Liver (tissue), 9 donors: ENCODE data around the gene HIF3A. TPM values are rescaled to one million over a fixed set of nuclear protein-coding genes. Genes with fewer than 3 reads are reported as not detected.
"Not testable (repeated sequence)": the region's sequence is repeated elsewhere in the genome, so short reads cannot be mapped to it uniquely, and the experiment has no call there.

Experiments
- DNase-seq: peaks from one replicate; pipeline ENCODE4 v3.0.0-alpha.2; 2017; ENCODE audit warnings: low spot score
- H3K27ac ChIP-seq, 2 donors: one replicate each; pipeline ENCODE4 v1.7.0; 2013; ENCODE audit warnings: inconsistent platforms in 2 of 2, low read length in 2 of 2, control low read depth in 1 of 2, low read depth in 1 of 2, mild to moderate bottlenecking in 1 of 2
- H3K27me3 ChIP-seq, 4 donors: one replicate each; pipeline versions ENCODE4 v1.6.1 to v1.7.0; 2013; ENCODE audit warnings: low read length in 3 of 4, inconsistent platforms in 1 of 4, mild to moderate bottlenecking in 1 of 4, moderate library complexity in 1 of 4; ENCODE audit not compliant: control insufficient read depth in 4 of 4, insufficient read depth in 4 of 4
- H3K36me3 ChIP-seq, 4 donors: one replicate each; pipeline versions ENCODE4 v1.6.1 to v1.7.0; 2013; ENCODE audit warnings: low read length in 3 of 4, mild to moderate bottlenecking in 3 of 4, low read depth in 1 of 4, moderate library complexity in 1 of 4; ENCODE audit not compliant: control insufficient read depth in 4 of 4, insufficient read depth in 3 of 4
- H3K4me1 ChIP-seq, 4 donors: one replicate each; pipeline versions ENCODE4 v1.6.1 to v1.7.0; 2013; ENCODE audit warnings: low read length in 3 of 4, mild to moderate bottlenecking in 3 of 4, moderate library complexity in 1 of 4; ENCODE audit not compliant: control insufficient read depth in 4 of 4, insufficient read depth in 4 of 4
- H3K4me3 ChIP-seq, 3 donors: one replicate each; pipeline versions ENCODE4 v1.6.1 to v1.7.0; 2013; ENCODE audit warnings: low read length in 3 of 3, control low read depth in 1 of 3, low read depth in 1 of 3, mild to moderate bottlenecking in 1 of 3
- H3K9ac ChIP-seq, 2 donors: one replicate each; pipeline ENCODE4 v1.7.0; 2013; ENCODE audit warnings: low read length in 2 of 2, mild to moderate bottlenecking in 2 of 2, moderate library complexity in 2 of 2, control low read depth in 1 of 2, low read depth in 1 of 2
- H3K9me3 ChIP-seq, 4 donors: one replicate each; pipeline versions ENCODE4 v1.6.1 to v1.7.0; 2013; ENCODE audit warnings: low read length in 3 of 4; ENCODE audit not compliant: control insufficient read depth in 4 of 4
- CTCF ChIP-seq: fragments of 150-350 bp; IDR thresholded peaks from 2 replicates; pipeline ENCODE4 v1.5.1; 2017; ENCODE audit warnings: improper control_type of control experiment, low read depth, low read length; ENCODE audit not compliant: missing input control
- EGR1 ChIP-seq, 2 donors: IDR thresholded peaks; 2 replicates each; pipeline ENCODE4 v1.6.1; 2016 to 2018; ENCODE audit warnings: antibody characterized with exemption in 2 of 2, low read depth in 2 of 2
- FOXA2 ChIP-seq: IDR thresholded peaks from 2 replicates; pipeline ENCODE4 v1.6.1; 2016; ENCODE audit warnings: antibody characterized with exemption
- GABPA ChIP-seq, 2 donors: IDR thresholded peaks in 1 of 2; conservative IDR thresholded peaks in 1 of 2; 2 replicates each; pipeline ENCODE4 v1.6.1; 2016; ENCODE audit warnings: antibody characterized with exemption in 2 of 2, mild to moderate bottlenecking in 1 of 2, moderate library complexity in 1 of 2
- HNF4A ChIP-seq, 2 donors: conservative IDR thresholded peaks; 2 replicates each; pipeline ENCODE4 v1.6.1; 2016; ENCODE audit warnings: antibody characterized with exemption in 2 of 2, mild to moderate bottlenecking in 2 of 2
- JUND ChIP-seq, 2 donors: IDR thresholded peaks; 2 replicates each; pipeline ENCODE4 v1.6.1; 2016; ENCODE audit warnings: antibody characterized with exemption in 2 of 2
- MAX ChIP-seq: IDR thresholded peaks from 2 replicates; pipeline ENCODE4 v1.6.1; 2016; ENCODE audit warnings: antibody characterized with exemption
- NR2F2 ChIP-seq: IDR thresholded peaks from 2 replicates; pipeline ENCODE4 v1.6.1; 2016; ENCODE audit warnings: antibody characterized with exemption
- REST ChIP-seq: IDR thresholded peaks from 2 replicates; pipeline ENCODE4 v1.6.1; 2016; ENCODE audit warnings: antibody characterized with exemption, mild to moderate bottlenecking
- ZBTB33 ChIP-seq: IDR thresholded peaks from 2 replicates; pipeline ENCODE4 v1.6.1; 2016; ENCODE audit warnings: antibody characterized with exemption
- WGBS: extraction: QIAGEN DNeasy Blood & Tissue Kit; methylation state at CpG from one replicate; pipeline ENCODE4 v1.1.7; 2013; 5-methylcytosine and 5-hydroxymethylcytosine counted together
- polyA plus RNA-seq, 2 donors: library from polyadenylated mRNA; stranded (reverse) in 1 of 2; unstranded in 1 of 2; fragments of 200-250 nt in 1 of 2; fragments of >200 nt in 1 of 2; fragmentation: Nextera tagmentation in 1 of 2; extraction: Ambion mirVana in 1 of 2; gene quantifications; one replicate each; pipeline versions ENCODE4 v1.2.1 to v1.2.3, GENCODE V29; 2013 to 2015
- total RNA-seq, 2 donors: library from RNA; depleted of rRNA; stranded (reverse); fragments of >200 nt; gene quantifications; one replicate each; pipeline ENCODE4 v1.2.3, GENCODE V29; 2014
- donor health status: healthy.
- donor health status: healthy.
- donor health status: healthy.
- donor health status: healthy.
- donor health status: healthy.

HIF3A gene
- total and polyA plus RNA-seq, 4 donors = 2.2 to 20.5 (median 6.8) TPM

- Histone ChIP-seq H3K9me3 (no peaks in the 10 kb centered on the region), H3K36me3 (no peaks in the 10 kb centered on the region), H3K4me3 (no peak overlapping the region), H3K27me3 (no peaks in the 10 kb centered on the region), H3K9ac (no peak overlapping the region), H3K4me1 (no peaks in the 10 kb centered on the region), H3K27ac (no peak overlapping the region)
- no peak for TF ChIP-seq ZBTB33
- TF ChIP-seq GABPA (IDR thresholded peaks at IDR 0.05 in 1 of 2, conservative IDR thresholded peaks at IDR 0.05 in 1 of 2) = no peak
- TF ChIP-seq FOXA2 = no peak
- TF ChIP-seq JUND (IDR thresholded peaks at IDR 0.05) = no peak
- TF ChIP-seq HNF4A (conservative IDR thresholded peaks at IDR 0.05) = no peak
- 74% methylated on average over 4 of the region's 4 CpGs for WGBS
- no peak for DNase-seq
These were observed 42.1 kb upstream of the HIF3A start for GRCh38 chr19:46254776-46255175.

- Histone ChIP-seq H3K27me3 (no peaks in the 10 kb centered on the region), H3K27ac (no peak overlapping the region), H3K9me3 (no peaks in the 10 kb centered on the region), H3K4me1 (no peaks in the 10 kb centered on the region), H3K9ac (no peak overlapping the region), H3K36me3 (no peaks in the 10 kb centered on the region), H3K4me3 (no peak overlapping the region)
- TF ChIP-seq REST (no peak), CTCF (no peak), NR2F2 (no peak), ZBTB33 (no peak), FOXA2 (no peak), MAX (no peak), EGR1 (IDR thresholded peaks at IDR 0.05; ENCODE audit: low read depth in 2 of 2) (no peak)
- 66% methylated on average over 8 of the region's 8 CpGs for WGBS
- DNase-seq = no peak
These were observed 40.0 kb upstream of the HIF3A start for GRCh38 chr19:46256855-46257254.

- not testable (repeated sequence) for H3K9ac ChIP-seq, H3K27me3 ChIP-seq, DNase-seq, H3K36me3 ChIP-seq, H3K9me3 ChIP-seq, H3K4me3 ChIP-seq, H3K4me1 ChIP-seq, H3K27ac ChIP-seq
- 61% methylated on average over 7 of the region's 7 CpGs for WGBS
These were observed 35.3 kb upstream of the HIF3A start for GRCh38 chr19:46261501-46261900.

- H3K27ac ChIP-seq, H3K9ac ChIP-seq, H3K9me3 ChIP-seq, H3K27me3 ChIP-seq, H3K4me3 ChIP-seq, DNase-seq, H3K4me1 ChIP-seq, H3K36me3 ChIP-seq: not testable (repeated sequence)
- WGBS = 47% methylated on average over 11 of the region's 11 CpGs
These were observed 34.1 kb upstream of the HIF3A start for GRCh38 chr19:46262684-46263296.
